NB4 (cell line): Measurements from ENCODE around the gene NWD2.

Experiments
- CTCF ChIP-seq: IDR thresholded peaks from one replicate; pipeline ENCODE4 v1.5.1; 2012; ENCODE audit warnings: low read depth, low read length
- MYC ChIP-seq: IDR thresholded peaks from 2 replicates; pipeline ENCODE4 v1.6.1; 2011; ENCODE audit warnings: low read depth, low read length
- POLR2A ChIP-seq: IDR thresholded peaks from 2 replicates; pipeline ENCODE4 v1.6.1; 2011; ENCODE audit warnings: mild to moderate bottlenecking; ENCODE audit not compliant: insufficient read length; ENCODE audit errors: extremely low read depth

- no peak for TF ChIP-seq CTCF
- no peak for TF ChIP-seq POLR2A
- TF ChIP-seq MYC = no peak
Measured at GRCh38 chr4:37268319-37268718, 23.8 kb downstream of the NWD2 start.
